ENCODE data around the gene SPTBN1.

SPTBN1 gene

GRCh38 chr2:54455563-54456361, at the start of gene SPTBN1:
Gene SPTBN1, plus strand, starts transcription at chr2:54456327. Its CDS starts 70,092 bp downstream, at chr2:54526419.
- no peak for DNase-seq (ENCODE audit: low read depth, low spot score)

GRCh38 chr2:54407693-54408092, 48.4 kb upstream of the SPTBN1 start:
- DNase-seq (ENCODE audit: low read depth, low spot score) = no peak
- H3K27ac ChIP-seq = no peak overlapping the region

More at GRCh38 chr2:54455563-54456361, at the start of gene SPTBN1:
- H3K27ac ChIP-seq = peak within 1 kb of the TSS; percentile 9

- H3K27ac ChIP-seq = no peak overlapping the region
- DNase-seq (ENCODE audit: low read depth, low spot score) = no peak
These were observed 47.8 kb upstream of the SPTBN1 start for GRCh38 chr2:54408288-54408687.

GRCh38 chr2:54409752-54410151, 46.4 kb upstream of the SPTBN1 start:
- DNase-seq (ENCODE audit: low read depth, low spot score) = no peak
- no peak overlapping the region for H3K27ac ChIP-seq

- no peak for DNase-seq (ENCODE audit: low read depth, low spot score)
- no peak overlapping the region for H3K27ac ChIP-seq
These were observed 44.2 kb upstream of the SPTBN1 start for GRCh38 chr2:54411801-54412354.

GRCh38 chr2:54416166-54416813, 39.8 kb upstream of the SPTBN1 start:
- H3K27ac ChIP-seq = peak overlapping the region; percentile 74
- peak; percentile 37 for DNase-seq (ENCODE audit: low read depth, low spot score)

- peak overlapping the region; percentile 74 for H3K27ac ChIP-seq
- no peak for DNase-seq (ENCODE audit: low read depth, low spot score)
These were observed 39.2 kb upstream of the SPTBN1 start for GRCh38 chr2:54416938-54417337.

GRCh38 chr2:54417577-54417976, 38.5 kb upstream of the SPTBN1 start:
- no peak for DNase-seq (ENCODE audit: low read depth, low spot score)
- peak overlapping the region; percentile 74 for H3K27ac ChIP-seq

- no peak overlapping the region for H3K27ac ChIP-seq
- DNase-seq (ENCODE audit: low read depth, low spot score) = no peak
These were observed 36.7 kb upstream of the SPTBN1 start for GRCh38 chr2:54419388-54419787.

GRCh38 chr2:54419855-54420523, 36.1 kb upstream of the SPTBN1 start:
- DNase-seq (ENCODE audit: low read depth, low spot score) = no peak
- no peak overlapping the region for H3K27ac ChIP-seq

- no peak for DNase-seq (ENCODE audit: low read depth, low spot score)
- H3K27ac ChIP-seq = no peak overlapping the region
These were observed 35.5 kb upstream of the SPTBN1 start for GRCh38 chr2:54420524-54421172.

GRCh38 chr2:54422072-54422581, 34.0 kb upstream of the SPTBN1 start:
- DNase-seq (ENCODE audit: low read depth, low spot score) = no peak
- no peak overlapping the region for H3K27ac ChIP-seq

GRCh38 chr2:54423213-54423612, 32.9 kb upstream of the SPTBN1 start:
- H3K27ac ChIP-seq = no peak overlapping the region
- DNase-seq (ENCODE audit: low read depth, low spot score) = no peak

GRCh38 chr2:54424555-54425163, 31.5 kb upstream of the SPTBN1 start:
- H3K27ac ChIP-seq = no peak overlapping the region
- no peak for DNase-seq (ENCODE audit: low read depth, low spot score)

GRCh38 chr2:54428108-54428831, 27.9 kb upstream of the SPTBN1 start:
- no peak overlapping the region for H3K27ac ChIP-seq
- no peak for DNase-seq (ENCODE audit: low read depth, low spot score)

- DNase-seq (ENCODE audit: low read depth, low spot score) = no peak
These were observed 27.1 kb upstream of the SPTBN1 start for GRCh38 chr2:54429054-54429453.

GRCh38 chr2:54429811-54430551, 26.1 kb upstream of the SPTBN1 start:
- no peak overlapping the region for H3K27ac ChIP-seq
- no peak for DNase-seq (ENCODE audit: low read depth, low spot score)

More at GRCh38 chr2:54429054-54429453, 27.1 kb upstream of the SPTBN1 start:
- no peak overlapping the region for H3K27ac ChIP-seq

- DNase-seq (ENCODE audit: low read depth, low spot score) = no peak
These were observed 25.5 kb upstream of the SPTBN1 start for GRCh38 chr2:54430649-54431048.

More at GRCh38 chr2:54430649-54431048, 25.5 kb upstream of the SPTBN1 start:
- no peak overlapping the region for H3K27ac ChIP-seq
